RWPE2 (cell line): ENCODE measurements around the gene SOX6.

ENCODE experiments used
- ATAC-seq: fragments of 200-7000 bp; cut with Tn5 transposase; 3 replicates; pipeline ENCODE4 v1.9.1; 2021; ENCODE audit warnings: low read depth
- DNase-seq: peaks from one replicate; pipeline ENCODE4 v3.0.0-alpha.2; 2020; ENCODE audit warnings: low spot score
- H3K27ac ChIP-seq: fragments of 450-650 bp; 2 replicates; pipeline ENCODE4 v1.5.1; 2017; ENCODE audit warnings: mild to moderate bottlenecking; ENCODE audit not compliant: poor library complexity, severe bottlenecking
- H3K27me3 ChIP-seq: fragments of 250-450 bp; sonication (Bioruptor Pico); 2 replicates; pipeline ENCODE4 v1.5.1; 2021; ENCODE audit warnings: mild to moderate bottlenecking, moderate library complexity; ENCODE audit not compliant: insufficient read depth, poor library complexity, severe bottlenecking
- H3K36me3 ChIP-seq: fragments of 250-450 bp; sonication (Bioruptor Pico); 2 replicates; pipeline ENCODE4 v1.5.1; 2020; ENCODE audit warnings: low read depth, mild to moderate bottlenecking, moderate library complexity
- H3K4me1 ChIP-seq: fragments of 250-450 bp; sonication (Bioruptor Pico); 2 replicates; pipeline ENCODE4 v1.5.1; 2021; ENCODE audit warnings: mild to moderate bottlenecking, moderate library complexity; ENCODE audit not compliant: insufficient read depth, poor library complexity, severe bottlenecking
- H3K4me3 ChIP-seq: fragments of 250-450 bp; sonication (Bioruptor Pico); 2 replicates; pipeline ENCODE4 v1.5.1; 2021; ENCODE audit warnings: mild to moderate bottlenecking, moderate library complexity; ENCODE audit not compliant: severe bottlenecking
- H3K9me3 ChIP-seq: fragments of 250-450 bp; sonication (Bioruptor Pico); 2 replicates; pipeline ENCODE4 v1.5.1; 2021; ENCODE audit warnings: mild to moderate bottlenecking, moderate library complexity; ENCODE audit not compliant: severe bottlenecking
- CTCF ChIP-seq: fragments of 450-650 bp; IDR thresholded peaks from one replicate; pipeline ENCODE4 v1.5.1; 2017; ENCODE audit warnings: mild to moderate bottlenecking, moderate library complexity; ENCODE audit not compliant: poor library complexity, severe bottlenecking

The SOX6 gene

GRCh38 chr11:16296273-16296672, 60.1 kb downstream of the SOX6 start:
- Histone ChIP-seq H3K4me3 (no peak overlapping the region), H3K27ac (no peak overlapping the region), H3K27me3 (no peaks in the 10 kb centered on the region), H3K36me3 (no peaks in the 10 kb centered on the region), H3K4me1 (no peaks in the 10 kb centered on the region), H3K9me3 (no peaks in the 10 kb centered on the region)
- DNase-seq (no peak), ATAC-seq (no peak)
- no peak for TF ChIP-seq CTCF

- no peaks in the 10 kb centered on the region for H3K27me3 ChIP-seq
- ATAC-seq (no peak), DNase-seq (no peak)
- H3K4me3 ChIP-seq = no peak overlapping the region
- no peaks in the 10 kb centered on the region for H3K9me3 ChIP-seq
- no peaks in the 10 kb centered on the region for H3K36me3 ChIP-seq
- no peak for TF ChIP-seq CTCF
- no peaks in the 10 kb centered on the region for H3K4me1 ChIP-seq
- H3K27ac ChIP-seq = no peak overlapping the region
Observed at GRCh38 chr11:16295592-16295991, 60.8 kb downstream of the SOX6 start.

GRCh38 chr11:16293204-16293681, 63.1 kb downstream of the SOX6 start:
- Histone ChIP-seq H3K27me3 (no peaks in the 10 kb centered on the region), H3K4me1 (no peaks in the 10 kb centered on the region), H3K9me3 (no peaks in the 10 kb centered on the region), H3K36me3 (no peaks in the 10 kb centered on the region), H3K27ac (no peak overlapping the region), H3K4me3 (no peak overlapping the region)
- no peak for TF ChIP-seq CTCF
- ATAC-seq = no peak
- no peak for DNase-seq

GRCh38 chr11:16292167-16292859, 64.0 kb downstream of the SOX6 start:
- ATAC-seq = no peak
- Histone ChIP-seq H3K4me1 (no peaks in the 10 kb centered on the region), H3K4me3 (no peak overlapping the region), H3K9me3 (no peaks in the 10 kb centered on the region), H3K36me3 (no peaks in the 10 kb centered on the region), H3K27ac (no peak overlapping the region), H3K27me3 (no peaks in the 10 kb centered on the region)
- DNase-seq = no peak
- TF ChIP-seq CTCF = no peak

GRCh38 chr11:16291729-16292128, 64.6 kb downstream of the SOX6 start:
- H3K27me3 ChIP-seq = no peaks in the 10 kb centered on the region
- no peak overlapping the region for H3K4me3 ChIP-seq

More at GRCh38 chr11:16291729-16292128, 64.6 kb downstream of the SOX6 start:
- DNase-seq (no peak), ATAC-seq (no peak)
- H3K27ac ChIP-seq = no peak overlapping the region
- no peaks in the 10 kb centered on the region for H3K9me3 ChIP-seq
- no peaks in the 10 kb centered on the region for H3K36me3 ChIP-seq
- no peaks in the 10 kb centered on the region for H3K4me1 ChIP-seq
- TF ChIP-seq CTCF = no peak
